Loucy (cell line): ENCODE results near the gene DIPK1B.

Experiments
- H2AFZ ChIP-seq: fragments of 200-600 bp; sonication (generic); 2 replicates; pipeline ENCODE4 v1.6.0; 2016; ENCODE audit warnings: antibody characterized with exemption, mild to moderate bottlenecking, low read length, moderate library complexity
- H3F3A ChIP-seq: fragments of 200-600 bp; 2 replicates; pipeline ENCODE4 v1.6.0; 2016; ENCODE audit warnings: antibody characterized with exemption, low read depth, mild to moderate bottlenecking
- H3K27me3 ChIP-seq: fragments of 200-600 bp; sonication (generic); 2 replicates; pipeline ENCODE4 v1.6.1; 2014; ENCODE audit warnings: low read length, mild to moderate bottlenecking; ENCODE audit not compliant: insufficient read depth, poor library complexity, severe bottlenecking
- H3K36me3 ChIP-seq: fragments of 200-600 bp; sonication (generic); 2 replicates; pipeline ENCODE4 v1.6.1; 2016; ENCODE audit warnings: low read length; ENCODE audit not compliant: insufficient read depth
- H3K4me1 ChIP-seq: fragments of 200-600 bp; sonication (generic); 2 replicates; pipeline ENCODE4 v1.5.1; 2014; ENCODE audit warnings: low read length, mild to moderate bottlenecking; ENCODE audit not compliant: insufficient read depth, poor library complexity, severe bottlenecking
- H3K4me2 ChIP-seq: fragments of 200-600 bp; sonication (generic); 2 replicates; pipeline ENCODE4 v1.6.0; 2014; ENCODE audit warnings: antibody characterized with exemption, low read length, low read depth, mild to moderate bottlenecking; ENCODE audit not compliant: poor library complexity, severe bottlenecking
- H3K4me3 ChIP-seq: fragments of 200-600 bp; sonication (generic); 2 replicates; pipeline ENCODE4 v1.5.1; 2014; ENCODE audit warnings: low read length, mild to moderate bottlenecking, mixed read lengths; ENCODE audit not compliant: poor library complexity, severe bottlenecking
- H3K79me2 ChIP-seq: fragments of 200-600 bp; sonication (generic); 2 replicates; pipeline ENCODE4 v1.6.1; 2014; ENCODE audit warnings: low read length; ENCODE audit not compliant: insufficient read depth
- H3K9ac ChIP-seq: fragments of 200-600 bp; sonication (generic); 2 replicates; pipeline ENCODE4 v1.6.0; 2014; ENCODE audit warnings: mild to moderate bottlenecking, low read depth, low read length, moderate library complexity; ENCODE audit not compliant: poor library complexity, severe bottlenecking
- H3K9me2 ChIP-seq: fragments of 200-600 bp; sonication (generic); replicated peaks from 2 replicates; pipeline ENCODE4 v1.6.1; 2016; ENCODE audit warnings: low read depth, low read length, mixed read lengths
- H3K9me3 ChIP-seq: fragments of 200-600 bp; sonication (generic); 2 replicates; pipeline ENCODE4 v1.6.1; 2014; ENCODE audit warnings: mild to moderate bottlenecking, antibody characterized with exemption, low read length, low read depth; ENCODE audit not compliant: insufficient read depth
- H4K20me1 ChIP-seq: fragments of 200-600 bp; sonication (generic); 2 replicates; pipeline ENCODE4 v1.6.0; 2014; ENCODE audit warnings: antibody characterized with exemption, low read length, mild to moderate bottlenecking; ENCODE audit not compliant: insufficient read depth, poor library complexity, severe bottlenecking
- CTCF ChIP-seq: fragments of 200-600 bp; sonication (generic); conservative IDR thresholded peaks from 2 replicates; pipeline ENCODE4 v1.5.1; 2014; ENCODE audit warnings: mild to moderate bottlenecking, antibody characterized with exemption, low read length
- EZH2phosphoT487 ChIP-seq: fragments of 200-600 bp; IDR thresholded peaks from 2 replicates; pipeline ENCODE4 v1.6.1; 2018; ENCODE audit warnings: antibody characterized with exemption, mild to moderate bottlenecking, moderate library complexity, borderline replicate concordance

DIPK1B gene

GRCh38 chr9:136743639-136744211 lies 31.4 kb downstream of the DIPK1B start:
- Histone ChIP-seq H3K9ac (no peak overlapping the region), H2AFZ (no peak overlapping the region), H3K79me2 (no peaks in the 10 kb centered on the region), H3K4me3 (no peak overlapping the region), H3K4me2 (no peak overlapping the region), H4K20me1 (no peaks in the 10 kb centered on the region), H3K9me2 (no peaks in the 10 kb centered on the region), H3K27me3 (no peaks in the 10 kb centered on the region), H3K36me3 (no peaks in the 10 kb centered on the region), H3K4me1 (no peaks in the 10 kb centered on the region), H3F3A (no peaks in the 10 kb centered on the region), H3K9me3 (no peaks in the 10 kb centered on the region)
- TF ChIP-seq EZH2phosphoT487, result no peak

GRCh38 chr9:136744773-136745172 lies 32.4 kb downstream of the DIPK1B start:
- Histone ChIP-seq H2AFZ (no peak overlapping the region), H3K4me3 (no peak overlapping the region), H4K20me1 (no peaks in the 10 kb centered on the region), H3K36me3 (no peaks in the 10 kb centered on the region), H3K4me2 (no peak overlapping the region), H3K9ac (no peak overlapping the region), H3K9me2 (no peaks in the 10 kb centered on the region), H3K79me2 (no peaks in the 10 kb centered on the region), H3F3A (no peaks in the 10 kb centered on the region), H3K9me3 (no peaks in the 10 kb centered on the region), H3K27me3 (no peaks in the 10 kb centered on the region), H3K4me1 (no peaks in the 10 kb centered on the region)
- no peak for TF ChIP-seq CTCF
- no peak for TF ChIP-seq EZH2phosphoT487

GRCh38 chr9:136745389-136746154 lies 33.2 kb downstream of the DIPK1B start:
- Histone ChIP-seq H3K27me3 (no peaks in the 10 kb centered on the region), H3K9me3 (no peaks in the 10 kb centered on the region), H4K20me1 (no peaks in the 10 kb centered on the region), H3K4me1 (no peaks in the 10 kb centered on the region), H3K9me2 (no peaks in the 10 kb centered on the region), H3K36me3 (no peaks in the 10 kb centered on the region), H3K79me2 (no peaks in the 10 kb centered on the region), H3K4me3 (no peak overlapping the region), H3K4me2 (no peak overlapping the region), H3K9ac (no peak overlapping the region), H3F3A (no peaks in the 10 kb centered on the region), H2AFZ (no peak overlapping the region)
- TF ChIP-seq EZH2phosphoT487, result no peak
- TF ChIP-seq CTCF, result no peak
